PFSK-1 (cell line): Measurements from ENCODE around the gene NAMPT.

ENCODE experiments used
- FOXP2 ChIP-seq: optimal IDR thresholded peaks from 2 replicates; pipeline ENCODE3; 2011; ENCODE audit warnings: borderline replicate concordance, control low read depth, inconsistent platforms; ENCODE audit not compliant: insufficient read depth; ENCODE audit errors: extremely low read length, extremely low read depth
- POLR2AphosphoS5 ChIP-seq: IDR thresholded peaks from 2 replicates; pipeline ENCODE4 v1.6.1; 2012; ENCODE audit warnings: low read depth, mild to moderate bottlenecking, control low read depth, low read length, moderate library complexity
- REST ChIP-seq, 2 experiments: IDR thresholded peaks; 2 replicates each; pipeline versions ENCODE4 v1.6.1 to v1.8.0; 2011 to 2012; ENCODE audit warnings: low read depth in 2 of 2, low read length in 2 of 2, control low read depth in 1 of 2, inconsistent platforms in 1 of 2, mild to moderate bottlenecking in 1 of 2, moderate library complexity in 1 of 2; ENCODE audit not compliant: insufficient read depth in 1 of 2

- TF ChIP-seq POLR2AphosphoS5 (no peak), REST (IDR thresholded peaks at IDR 0.05; ENCODE audit: insufficient read depth in 1 of 2, low read depth in 2 of 2, low read length in 2 of 2) (no peak), FOXP2 (no peak)
These were observed 36.9 kb downstream of the NAMPT start for GRCh38 chr7:106247841-106248240.
